Fibroblast of peridontal ligament (primary cell): Measurements from ENCODE around the gene IFITM1.
"Not testable (repeated sequence)": the region's sequence is repeated elsewhere in the genome, so short reads cannot be mapped to it uniquely, and the experiment has no call there.

ENCODE experiments used
- DNase-seq: peaks from one replicate; pipeline ENCODE4 v3.0.0-alpha.2; 2010; ENCODE audit errors: extremely low read depth

The IFITM1 gene

GRCh38 chr11:308740-309665 lies 4.8 kb upstream of the IFITM1 start:
- not testable (repeated sequence) for DNase-seq

- not testable (repeated sequence) for DNase-seq
Measured at GRCh38 chr11:309979-310572, 3.8 kb upstream of the IFITM1 start.

DNA sequence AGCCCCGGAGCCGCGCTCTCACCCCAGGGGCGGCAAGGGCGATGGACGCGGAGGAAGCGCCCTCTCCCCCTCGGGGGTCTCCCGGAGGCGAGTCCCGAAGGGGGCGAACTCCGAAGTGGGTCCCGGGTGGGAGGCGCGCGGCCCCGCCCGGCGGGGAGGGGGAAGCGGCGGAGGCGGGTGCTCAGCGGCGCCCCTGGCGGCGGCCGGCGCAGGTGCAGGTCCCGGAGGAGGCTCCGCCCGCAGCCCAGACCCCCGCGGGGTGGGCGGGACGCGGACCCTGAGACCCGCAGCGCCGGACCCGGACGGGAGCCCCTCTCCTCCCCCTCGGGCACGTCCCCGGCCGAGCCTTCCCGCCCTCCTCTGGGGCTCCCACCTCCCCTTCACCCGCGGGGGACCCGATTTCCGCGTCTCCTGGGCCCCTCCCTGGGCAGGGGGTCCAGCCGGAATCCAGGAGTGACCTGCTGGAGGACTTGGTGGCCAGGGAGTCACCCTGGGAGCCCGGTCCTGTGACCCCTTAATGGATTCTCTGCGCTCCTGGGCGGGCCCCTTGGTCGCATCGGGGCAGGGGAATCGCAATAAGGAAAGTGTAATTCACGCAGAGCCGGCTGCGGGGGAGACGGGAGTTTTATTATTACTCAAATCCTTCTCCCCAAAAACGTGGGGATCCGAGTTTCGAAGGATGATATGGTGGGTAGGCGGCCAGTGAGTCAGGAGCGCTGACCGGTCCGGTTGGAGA lies 2.7 kb upstream of the IFITM1 start:
- DNase-seq: not testable (repeated sequence)

GRCh38 chr11:312092-312816 lies 1.6 kb upstream of the IFITM1 start:
- DNase-seq: no peak

- no peak for DNase-seq
Measured at GRCh38 chr11:313304-313786, 495 bp upstream of the IFITM1 start.

DNA sequence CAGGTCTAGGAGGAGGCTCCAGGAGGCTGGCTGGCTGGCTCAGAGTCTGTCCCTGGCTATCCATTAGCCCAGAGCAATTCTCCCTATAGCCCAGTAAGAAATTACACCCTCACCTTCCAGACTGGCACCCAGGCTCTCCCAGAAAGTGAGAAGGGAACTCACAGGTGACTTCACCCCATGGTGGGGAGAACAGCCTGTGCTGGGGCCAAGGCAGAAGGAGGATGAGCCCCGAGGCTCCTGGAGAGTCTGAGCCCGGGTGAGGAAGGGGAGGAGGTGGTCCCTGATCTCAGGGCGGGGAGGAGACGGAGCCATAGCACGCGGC lies 675 bp downstream of the IFITM1 start:
- not testable (repeated sequence) for DNase-seq

DNA sequence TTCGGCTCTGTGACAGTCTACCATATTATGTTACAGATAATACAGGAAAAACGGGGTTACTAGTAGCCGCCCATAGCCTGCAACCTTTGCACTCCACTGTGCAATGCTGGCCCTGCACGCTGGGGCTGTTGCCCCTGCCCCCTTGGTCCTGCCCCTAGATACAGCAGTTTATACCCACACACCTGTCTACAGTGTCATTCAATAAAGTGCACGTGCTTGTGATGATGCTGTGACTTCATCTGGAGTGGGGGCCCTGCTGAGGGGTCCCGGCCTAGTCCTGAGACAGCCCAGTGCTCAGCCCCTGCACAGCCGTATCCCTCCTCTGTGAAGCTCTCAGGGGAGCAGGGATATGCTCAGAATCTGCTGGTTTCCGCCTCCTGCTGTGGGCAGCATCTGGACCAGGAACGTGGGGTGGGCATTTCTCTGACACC lies 1.2 kb downstream of the IFITM1 start:
- no peak for DNase-seq

- DNase-seq: no peak
Measured at GRCh38 chr11:315516-315994, 1.7 kb downstream of the IFITM1 start.

GRCh38 chr11:316031-316701 lies 2.3 kb downstream of the IFITM1 start:
- DNase-seq: no peak

DNA sequence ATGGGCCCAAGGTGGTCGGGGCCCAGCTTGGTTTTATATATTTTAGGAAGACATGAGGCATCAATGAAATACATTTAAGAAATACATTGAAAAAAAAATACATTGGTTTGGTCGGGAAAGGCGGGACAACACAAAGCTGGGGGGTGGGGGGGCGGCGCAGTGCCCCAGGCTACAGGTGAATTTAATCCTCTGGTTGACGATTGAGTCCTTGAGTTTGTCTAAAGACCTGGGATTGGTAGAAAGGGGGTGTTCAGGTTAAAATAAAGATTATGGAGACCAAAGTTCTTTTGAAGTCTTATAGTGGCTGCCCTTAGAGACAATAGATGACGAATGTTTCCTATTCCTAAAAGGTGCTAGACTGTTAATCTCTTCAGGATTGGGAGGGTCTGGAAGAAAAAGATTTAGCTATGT lies 3.1 kb downstream of the IFITM1 start:
- DNase-seq: no peak

GRCh38 chr11:317668-318404 lies 4.0 kb downstream of the IFITM1 start:
- not testable (repeated sequence) for DNase-seq

- not testable (repeated sequence) for DNase-seq
Measured at GRCh38 chr11:318405-319120, 4.7 kb downstream of the IFITM1 start.

GRCh38 chr11:319121-319887 lies 5.5 kb downstream of the IFITM1 start:
- DNase-seq: not testable (repeated sequence)

DNA sequence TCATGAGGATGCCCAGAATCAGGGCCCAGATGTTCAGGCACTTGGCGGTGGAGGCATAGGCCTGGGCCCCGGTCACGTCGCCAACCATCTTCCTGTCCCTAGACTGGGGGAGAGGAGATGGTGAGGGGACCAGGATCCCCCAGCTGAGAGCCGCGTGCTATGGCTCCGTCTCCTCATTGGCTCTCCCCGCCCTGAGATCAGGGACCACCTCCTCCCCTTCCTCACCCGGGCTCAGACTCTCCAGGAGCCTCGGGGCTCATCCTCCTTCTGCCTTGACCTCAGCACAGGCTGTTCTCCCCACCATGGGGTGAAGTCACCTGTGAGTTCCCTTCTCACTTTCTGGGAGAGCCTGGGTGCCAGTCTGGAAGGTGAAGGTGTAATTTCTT lies 6.0 kb downstream of the IFITM1 start:
- not testable (repeated sequence) for DNase-seq

GRCh38 chr11:324156-324555 lies 10.3 kb downstream of the IFITM1 start:
- no peak for DNase-seq

DNA sequence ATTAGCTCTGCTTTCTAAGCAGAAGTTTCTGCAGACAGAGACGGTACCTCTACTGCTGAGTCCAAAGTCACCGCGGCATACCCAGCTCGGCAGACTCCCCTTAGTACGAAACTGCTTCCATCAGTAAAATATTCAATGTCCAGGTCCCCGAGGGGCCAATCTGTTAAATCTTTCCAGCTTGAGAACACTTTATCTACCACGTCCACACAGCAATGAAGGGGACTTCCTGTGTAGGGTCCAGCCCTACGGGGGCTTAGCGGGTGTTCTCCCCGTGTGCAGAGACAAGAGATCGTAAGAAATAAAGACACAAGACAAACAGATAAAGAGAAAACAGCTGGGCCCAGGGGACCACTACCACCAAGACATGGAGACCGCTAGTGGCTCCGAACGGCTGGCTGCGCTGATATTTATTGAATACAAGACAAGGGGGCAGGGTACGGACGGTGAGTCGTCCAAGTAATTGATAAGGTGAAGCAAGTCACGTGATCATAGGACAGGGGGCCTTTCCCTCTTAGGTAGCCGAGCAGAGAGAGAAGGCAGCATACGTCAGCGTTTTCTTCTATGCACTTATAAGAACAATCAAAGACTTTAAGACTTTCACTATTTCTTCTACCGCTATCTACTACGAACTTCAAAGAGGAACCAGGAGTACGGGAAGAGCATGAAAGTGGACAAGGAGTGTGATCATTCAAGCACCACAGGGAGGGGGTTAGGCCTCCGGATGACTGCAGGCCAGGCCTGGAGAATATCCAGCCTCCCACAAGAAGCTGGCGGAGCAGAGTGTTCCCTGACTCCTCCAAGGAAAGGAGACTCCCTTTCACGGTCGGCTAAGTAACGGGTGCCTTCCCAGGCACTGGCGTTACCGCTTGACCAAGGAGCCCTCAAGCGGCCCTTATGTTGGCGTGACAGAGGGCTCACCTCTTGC lies 11.0 kb downstream of the IFITM1 start:
- DNase-seq: not testable (repeated sequence)

DNA sequence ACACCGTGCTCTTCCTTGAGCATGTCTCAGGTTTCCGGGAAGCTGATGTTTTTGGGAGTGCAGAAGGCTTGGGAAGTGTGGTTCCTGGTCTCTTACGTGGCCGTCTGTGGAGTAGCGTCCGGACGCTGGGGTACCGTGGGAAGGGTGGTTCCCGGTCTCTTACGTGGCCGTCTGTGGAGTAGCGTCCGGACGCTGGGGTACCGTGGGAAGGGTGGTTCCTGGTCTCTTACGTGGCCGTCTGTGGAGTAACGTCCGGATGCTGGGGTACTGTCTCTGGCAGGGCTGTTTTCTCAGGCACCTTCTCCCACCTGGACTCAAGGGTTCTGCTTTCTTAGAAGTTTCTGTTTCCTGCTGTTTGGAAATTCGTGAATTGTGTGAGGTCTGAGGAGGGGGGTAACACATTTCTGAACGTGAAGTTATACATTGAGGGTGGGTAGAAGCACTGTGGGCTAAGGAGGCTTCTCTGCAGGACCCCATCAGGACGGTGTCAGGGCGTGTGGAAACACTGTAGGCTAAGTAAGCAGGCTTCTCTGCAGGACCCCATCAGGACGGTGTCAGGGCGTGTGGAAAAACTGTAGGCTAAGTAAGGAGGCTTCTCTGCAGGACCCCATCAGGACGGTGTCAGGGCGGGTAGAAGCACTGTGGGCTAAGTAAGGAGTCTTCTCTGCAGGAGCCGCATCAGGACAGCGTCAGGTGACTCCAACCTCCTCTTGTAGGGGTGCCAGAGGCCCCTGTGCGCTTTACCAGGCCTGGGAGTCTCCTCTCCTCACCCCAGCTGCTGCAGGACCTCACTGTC lies 12.2 kb downstream of the IFITM1 start:
- DNase-seq: no peak
